ENCODE data around the gene TDP1.

Gene TDP1

DNA sequence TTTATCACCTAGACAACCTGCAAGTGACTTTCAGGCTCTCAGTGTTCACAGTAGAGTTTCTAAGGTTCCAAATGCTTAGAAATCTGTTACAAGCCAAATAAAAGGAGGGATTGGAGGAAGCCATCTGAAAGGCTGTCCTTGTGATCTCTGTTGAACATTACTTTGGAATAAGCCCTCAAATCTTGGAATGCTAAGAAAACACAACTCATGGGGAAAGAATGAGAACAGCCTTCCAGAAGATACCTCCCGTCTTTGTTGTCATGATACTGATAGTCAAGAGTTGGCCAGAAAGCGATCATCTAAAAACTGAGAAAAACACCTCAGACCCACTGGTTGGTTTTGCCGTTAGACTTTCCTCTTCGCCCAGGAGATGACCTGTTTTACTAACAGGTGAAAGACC, 61.6 kb downstream of the TDP1 start:
- Histone ChIP-seq H3K27me3 (ENCODE audit: insufficient read depth, low read length) (no peaks in the 10 kb centered on the region), H3K9me3 (ENCODE audit: low read length) (no peaks in the 10 kb centered on the region), H3K27ac (ENCODE audit: low read depth, low read length, poor library complexity, severe bottlenecking) (no peak overlapping the region), H3K79me2 (ENCODE audit: insufficient read depth, low read length) (no peaks in the 10 kb centered on the region), H3K4me2 (ENCODE audit: low read length) (no peak overlapping the region), H3K9me2 (ENCODE audit: low read depth, low read length) (no peaks in the 10 kb centered on the region), H3K4me3 (ENCODE audit: low read depth, low read length, poor library complexity, severe bottlenecking) (no peak overlapping the region), H3K36me3 (ENCODE audit: insufficient read depth, low read length) (peaks cover 73% of the 10 kb centered on the region), H2AFZ (ENCODE audit: low read length) (no peak overlapping the region), H3K4me1 (ENCODE audit: insufficient read depth, low read length, severe bottlenecking) (no peaks in the 10 kb centered on the region), H3F3A (ENCODE audit: insufficient read depth, low read length) (no peaks in the 10 kb centered on the region), H4K20me1 (ENCODE audit: insufficient read depth, low read length) (no peaks in the 10 kb centered on the region), H3K9ac (ENCODE audit: low read length) (no peak overlapping the region)
- TF ChIP-seq EZH2 (IDR thresholded peaks at IDR 0.05; ENCODE audit: borderline replicate concordance, low read length), result no peak
- TF ChIP-seq, protein P1, sequence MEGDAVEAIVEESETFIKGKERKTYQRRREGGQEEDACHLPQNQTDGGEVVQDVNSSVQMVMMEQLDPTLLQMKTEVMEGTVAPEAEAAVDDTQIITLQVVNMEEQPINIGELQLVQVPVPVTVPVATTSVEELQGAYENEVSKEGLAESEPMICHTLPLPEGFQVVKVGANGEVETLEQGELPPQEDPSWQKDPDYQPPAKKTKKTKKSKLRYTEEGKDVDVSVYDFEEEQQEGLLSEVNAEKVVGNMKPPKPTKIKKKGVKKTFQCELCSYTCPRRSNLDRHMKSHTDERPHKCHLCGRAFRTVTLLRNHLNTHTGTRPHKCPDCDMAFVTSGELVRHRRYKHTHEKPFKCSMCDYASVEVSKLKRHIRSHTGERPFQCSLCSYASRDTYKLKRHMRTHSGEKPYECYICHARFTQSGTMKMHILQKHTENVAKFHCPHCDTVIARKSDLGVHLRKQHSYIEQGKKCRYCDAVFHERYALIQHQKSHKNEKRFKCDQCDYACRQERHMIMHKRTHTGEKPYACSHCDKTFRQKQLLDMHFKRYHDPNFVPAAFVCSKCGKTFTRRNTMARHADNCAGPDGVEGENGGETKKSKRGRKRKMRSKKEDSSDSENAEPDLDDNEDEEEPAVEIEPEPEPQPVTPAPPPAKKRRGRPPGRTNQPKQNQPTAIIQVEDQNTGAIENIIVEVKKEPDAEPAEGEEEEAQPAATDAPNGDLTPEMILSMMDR (IDR thresholded peaks at IDR 0.05; ENCODE audit: low read length), result no peak

DNA sequence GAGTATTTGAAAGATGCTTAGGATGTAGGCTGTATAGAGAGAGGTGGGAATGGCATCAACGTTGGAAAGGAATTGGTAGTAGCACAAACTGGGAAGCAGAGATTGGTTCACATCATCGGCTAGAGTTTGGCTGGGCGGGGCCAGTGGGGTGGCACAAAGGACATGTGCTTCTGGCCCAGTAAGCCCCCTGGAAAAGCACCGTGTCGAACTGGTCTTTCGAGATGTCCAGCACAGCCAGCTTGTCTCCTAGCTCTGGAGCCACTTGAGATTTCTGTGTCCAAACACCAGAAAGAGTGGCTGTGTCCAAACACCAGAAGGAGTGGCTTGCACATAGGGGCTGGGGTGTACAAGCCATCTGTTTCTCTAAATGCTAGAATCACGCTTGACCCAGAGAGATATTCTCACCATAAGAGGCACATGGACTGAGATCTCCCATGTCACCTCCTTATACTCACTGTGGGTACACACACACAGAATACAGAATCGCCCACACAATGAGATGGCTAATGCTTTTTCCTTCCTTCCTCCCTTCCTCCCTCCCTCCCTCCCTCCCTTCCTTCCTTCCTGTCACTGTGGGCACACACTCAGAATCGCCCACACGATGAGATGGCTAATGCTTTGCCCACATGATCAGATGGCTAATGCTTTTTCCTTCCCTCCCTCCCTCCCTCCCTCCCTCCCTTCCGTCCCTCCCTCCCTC, 64.2 kb downstream of the TDP1 start:
- Histone ChIP-seq H3K36me3 (ENCODE audit: insufficient read depth, low read length) (peaks cover 69% of the 10 kb centered on the region), H2AFZ (ENCODE audit: low read length) (no peak overlapping the region), H4K20me1 (ENCODE audit: insufficient read depth, low read length) (no peaks in the 10 kb centered on the region), H3K4me3 (ENCODE audit: low read depth, low read length, poor library complexity, severe bottlenecking) (no peak overlapping the region), H3K27me3 (ENCODE audit: insufficient read depth, low read length) (no peaks in the 10 kb centered on the region), H3K9me3 (ENCODE audit: low read length) (no peaks in the 10 kb centered on the region), H3K9ac (ENCODE audit: low read length) (no peak overlapping the region), H3K4me2 (ENCODE audit: low read length) (no peak overlapping the region), H3K27ac (ENCODE audit: low read depth, low read length, poor library complexity, severe bottlenecking) (no peak overlapping the region), H3K9me2 (ENCODE audit: low read depth, low read length) (no peaks in the 10 kb centered on the region), H3K79me2 (ENCODE audit: insufficient read depth, low read length) (no peaks in the 10 kb centered on the region), H3K4me1 (ENCODE audit: insufficient read depth, low read length, severe bottlenecking) (no peaks in the 10 kb centered on the region), H3F3A (ENCODE audit: insufficient read depth, low read length) (no peaks in the 10 kb centered on the region)
- TF ChIP-seq, protein P1 (IDR thresholded peaks at IDR 0.05; ENCODE audit: low read length), result no peak
- no peak for TF ChIP-seq EZH2 (IDR thresholded peaks at IDR 0.05; ENCODE audit: borderline replicate concordance, low read length)

DNA sequence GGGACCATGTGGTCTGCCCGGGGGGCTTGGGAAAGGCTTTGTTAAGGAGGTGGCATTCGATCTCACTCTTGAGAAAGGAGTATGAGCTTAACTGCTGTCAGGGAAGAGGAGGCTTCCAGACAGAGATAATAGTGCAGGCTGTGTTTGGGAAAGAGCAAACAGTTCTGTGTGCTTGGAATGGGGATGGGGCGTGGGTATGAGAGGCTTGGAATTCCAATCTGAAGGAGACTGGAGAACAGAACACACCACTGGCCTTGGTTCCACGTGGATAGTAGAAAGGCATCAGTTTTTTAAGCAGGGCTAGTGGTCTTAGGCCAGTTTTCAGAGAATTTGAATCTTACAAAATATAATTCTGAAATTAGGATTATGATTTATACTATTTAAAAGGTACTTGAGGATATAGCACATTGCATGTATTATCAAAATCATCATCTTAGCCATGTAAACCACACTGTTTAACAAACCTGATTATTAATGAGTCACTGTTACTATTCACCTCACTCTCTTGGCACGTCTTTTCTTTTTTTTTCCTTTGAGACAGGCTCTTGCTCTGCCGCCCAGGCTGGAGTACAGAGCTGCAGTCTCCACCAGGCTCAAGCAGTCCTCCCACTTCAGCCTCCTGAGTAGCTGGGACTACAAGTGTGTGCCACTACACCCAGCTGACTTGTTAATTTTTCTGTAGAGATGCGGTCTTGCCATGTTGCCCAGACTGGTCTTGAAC, 67.6 kb downstream of the TDP1 start:
- H3K27ac ChIP-seq (ENCODE audit: low read depth, low read length, poor library complexity, severe bottlenecking), result no peak overlapping the region
- H3K4me1 ChIP-seq (ENCODE audit: insufficient read depth, low read length, severe bottlenecking), result no peaks in the 10 kb centered on the region
- H3K27me3 ChIP-seq (ENCODE audit: insufficient read depth, low read length), result no peaks in the 10 kb centered on the region
- H3F3A ChIP-seq (ENCODE audit: insufficient read depth, low read length), result no peaks in the 10 kb centered on the region
- H3K4me3 ChIP-seq (ENCODE audit: low read depth, low read length, poor library complexity, severe bottlenecking), result no peak overlapping the region
- no peak for TF ChIP-seq EZH2 (IDR thresholded peaks at IDR 0.05; ENCODE audit: borderline replicate concordance, low read length)
- TF ChIP-seq, protein P1 (IDR thresholded peaks at IDR 0.05; ENCODE audit: low read length), result no peak
- no peaks in the 10 kb centered on the region for H3K79me2 ChIP-seq (ENCODE audit: insufficient read depth, low read length)
- H4K20me1 ChIP-seq (ENCODE audit: insufficient read depth, low read length), result no peaks in the 10 kb centered on the region
- no peaks in the 10 kb centered on the region for H3K9me3 ChIP-seq (ENCODE audit: low read length)
- no peak overlapping the region for H3K4me2 ChIP-seq (ENCODE audit: low read length)
- H3K36me3 ChIP-seq (ENCODE audit: insufficient read depth, low read length), result peaks cover 64% of the 10 kb centered on the region
- H3K9me2 ChIP-seq (ENCODE audit: low read depth, low read length), result no peaks in the 10 kb centered on the region
- H2AFZ ChIP-seq (ENCODE audit: low read length), result no peak overlapping the region
- H3K9ac ChIP-seq (ENCODE audit: low read length), result no peak overlapping the region

Measured in OCI-LY1 (cell line).